HCT116 (cell line): ENCODE measurements around the gene ISCA2.

Source experiments
- CEBPB ChIP-seq: IDR thresholded peaks from 2 replicates; pipeline ENCODE4 v1.6.1; 2012; ENCODE audit warnings: low read depth
- EZH2 ChIP-seq: fragments of 200-600 bp; sonication (generic); IDR thresholded peaks from 2 replicates; pipeline ENCODE4 v1.6.1; 2017; ENCODE audit warnings: antibody characterized with exemption, mixed run types
- POLR2A ChIP-seq: IDR thresholded peaks from 2 replicates; pipeline ENCODE4 v1.7.0; 2011; ENCODE audit warnings: borderline replicate concordance; ENCODE audit not compliant: insufficient read depth, insufficient read length; ENCODE audit errors: extremely low read depth
- POLR2AphosphoS5 ChIP-seq: IDR thresholded peaks from 2 replicates; pipeline ENCODE4 v1.6.1; 2011; ENCODE audit warnings: mild to moderate bottlenecking, low read depth, low read length, moderate library complexity
- TF ChIP-seq, protein P1 (sequence below), 3 experiments: fragments of 200-600 bp in 1 of 3; sonication (generic) in 1 of 3; IDR thresholded peaks in 2 of 3; conservative IDR thresholded peaks in 1 of 3; 2 replicates each; pipeline ENCODE4 v1.5.1; 2012 to 2017; ENCODE audit warnings: low read depth in 2 of 3, low read length in 2 of 3, antibody characterized with exemption in 1 of 3, borderline replicate concordance in 1 of 3, control low read depth in 1 of 3, mild to moderate bottlenecking in 1 of 3, mixed read lengths in 1 of 3, mixed run types in 1 of 3, moderate library complexity in 1 of 3; ENCODE audit not compliant: insufficient read depth in 1 of 3

DNA sequence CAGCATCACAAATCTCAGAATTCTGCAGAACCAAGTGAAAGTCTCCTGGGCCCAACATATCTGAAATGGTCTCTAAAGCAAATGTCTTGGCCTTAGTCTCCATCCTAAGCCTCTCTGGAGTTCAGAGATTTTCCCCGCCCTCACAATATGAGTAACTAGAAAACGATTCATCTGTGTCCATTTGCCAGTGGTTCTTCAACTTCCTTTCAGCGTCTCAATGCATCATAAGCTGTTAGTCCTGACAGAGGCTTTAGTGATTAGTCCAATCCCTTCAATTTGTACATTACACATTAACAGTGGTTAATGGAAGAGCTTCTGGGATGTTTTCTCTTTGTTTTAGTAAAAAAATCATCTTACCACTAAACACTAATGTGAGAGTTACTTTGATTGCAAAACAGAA is 17.9 kb upstream of the ISCA2 start:
- TF ChIP-seq CEBPB (no peak), EZH2 (no peak), POLR2A (no peak), POLR2AphosphoS5 (no peak)
- TF ChIP-seq, protein P1, sequence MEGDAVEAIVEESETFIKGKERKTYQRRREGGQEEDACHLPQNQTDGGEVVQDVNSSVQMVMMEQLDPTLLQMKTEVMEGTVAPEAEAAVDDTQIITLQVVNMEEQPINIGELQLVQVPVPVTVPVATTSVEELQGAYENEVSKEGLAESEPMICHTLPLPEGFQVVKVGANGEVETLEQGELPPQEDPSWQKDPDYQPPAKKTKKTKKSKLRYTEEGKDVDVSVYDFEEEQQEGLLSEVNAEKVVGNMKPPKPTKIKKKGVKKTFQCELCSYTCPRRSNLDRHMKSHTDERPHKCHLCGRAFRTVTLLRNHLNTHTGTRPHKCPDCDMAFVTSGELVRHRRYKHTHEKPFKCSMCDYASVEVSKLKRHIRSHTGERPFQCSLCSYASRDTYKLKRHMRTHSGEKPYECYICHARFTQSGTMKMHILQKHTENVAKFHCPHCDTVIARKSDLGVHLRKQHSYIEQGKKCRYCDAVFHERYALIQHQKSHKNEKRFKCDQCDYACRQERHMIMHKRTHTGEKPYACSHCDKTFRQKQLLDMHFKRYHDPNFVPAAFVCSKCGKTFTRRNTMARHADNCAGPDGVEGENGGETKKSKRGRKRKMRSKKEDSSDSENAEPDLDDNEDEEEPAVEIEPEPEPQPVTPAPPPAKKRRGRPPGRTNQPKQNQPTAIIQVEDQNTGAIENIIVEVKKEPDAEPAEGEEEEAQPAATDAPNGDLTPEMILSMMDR (IDR thresholded peaks at IDR 0.05 in 2 of 3, conservative IDR thresholded peaks at IDR 0.05 in 1 of 3; ENCODE audit: borderline replicate concordance in 1 of 3, insufficient read depth in 1 of 3, low read depth in 2 of 3, low read length in 2 of 3) = no peak
